HepG2 (cell line): ENCODE measurements around the gene ENAH. TPM values are rescaled to one million over a fixed set of nuclear protein-coding genes. Genes with fewer than 3 reads are reported as not detected.

Experiments used
- ARID3A ChIP-seq: IDR thresholded peaks from 2 replicates; pipeline ENCODE4 v1.6.1; 2012; ENCODE audit warnings: low read depth, low read length, improper control_type of control experiment
- ARID5B ChIP-seq: IDR thresholded peaks from 2 replicates; pipeline ENCODE4 v1.4.0; 2020; ENCODE audit warnings: mild to moderate bottlenecking, missing genetic modification reagents
- HMGXB4 ChIP-seq, 2 experiments: sonication (generic) in 1 of 2; formaldehyde crosslinking in 1 of 2; IDR thresholded peaks; 2 replicates each; pipeline versions ENCODE4 v1.4.0 to v1.6.1; 2018 to 2020; ENCODE audit warnings: missing genetic modification reagents in 2 of 2, borderline replicate concordance in 1 of 2, low read depth in 1 of 2, mild to moderate bottlenecking in 1 of 2, missing biosample characterization in 1 of 2
- HNRNPL ChIP-seq: fragments of 200-400 bp; formaldehyde crosslinking; IDR thresholded peaks from 2 replicates; pipeline ENCODE4 v1.6.1; 2017; ENCODE audit warnings: mild to moderate bottlenecking, low read depth, low read length
- KDM5A ChIP-seq: fragments of 200-600 bp; sonication (generic); IDR thresholded peaks from 2 replicates; pipeline ENCODE4 v1.7.0; 2018; ENCODE audit warnings: antibody characterized with exemption, mild to moderate bottlenecking, low read length, borderline replicate concordance
- LCORL ChIP-seq, 2 experiments: fragments of 450-650 bp in 1 of 2; sonication (generic) in 1 of 2; formaldehyde crosslinking in 1 of 2; IDR thresholded peaks; 2 replicates each; pipeline versions ENCODE4 v1.5.0 to v1.6.1; 2017 to 2020; ENCODE audit warnings: antibody characterized with exemption in 1 of 2, missing genetic modification reagents in 1 of 2
- MED13 ChIP-seq: sonication (generic); formaldehyde crosslinking; IDR thresholded peaks from 2 replicates; pipeline ENCODE4 v1.5.0; 2020; ENCODE audit warnings: missing genetic modification reagents
- NR2C2 ChIP-seq: sonication (generic); formaldehyde crosslinking; IDR thresholded peaks from 2 replicates; pipeline ENCODE4 v1.4.0; 2020; ENCODE audit warnings: missing genetic modification reagents, mild to moderate bottlenecking, moderate library complexity, borderline replicate concordance
- RORA ChIP-seq: sonication (generic); formaldehyde crosslinking; IDR thresholded peaks from 2 replicates; pipeline ENCODE4 v1.5.0; 2020; ENCODE audit warnings: mild to moderate bottlenecking, missing genetic modification reagents, moderate library complexity
- SCMH1 ChIP-seq: sonication (generic); formaldehyde crosslinking; IDR thresholded peaks from 2 replicates; pipeline ENCODE4 v1.9.0; 2021; ENCODE audit warnings: missing genetic modification reagents, mild to moderate bottlenecking, borderline replicate concordance
- SOX5 ChIP-seq: IDR thresholded peaks from 2 replicates; pipeline ENCODE4 v1.6.1; 2016; ENCODE audit warnings: borderline replicate concordance
- TCF7 ChIP-seq: sonication (generic); IDR thresholded peaks from 2 replicates; pipeline ENCODE4 v1.6.1; 2016; ENCODE audit warnings: antibody characterized with exemption, low read depth
- TFDP2 ChIP-seq: sonication (generic); formaldehyde crosslinking; IDR thresholded peaks from 2 replicates; pipeline ENCODE4 v1.4.0; 2020; ENCODE audit warnings: missing genetic modification reagents
- ZBTB33 ChIP-seq: sonication (generic); formaldehyde crosslinking; IDR thresholded peaks from 2 replicates; pipeline ENCODE4 v1.4.0; 2020; ENCODE audit warnings: missing genetic modification reagents
- ZNF430 ChIP-seq: sonication (generic); formaldehyde crosslinking; IDR thresholded peaks from 2 replicates; pipeline ENCODE4 v1.9.0; 2021; ENCODE audit warnings: mild to moderate bottlenecking, missing genetic modification reagents
- ZNF510 ChIP-seq: sonication (generic); formaldehyde crosslinking; IDR thresholded peaks from 2 replicates; pipeline ENCODE4 v1.4.0; 2020; ENCODE audit warnings: low read depth, mild to moderate bottlenecking, missing genetic modification reagents
- ZNF772 ChIP-seq: sonication (generic); formaldehyde crosslinking; IDR thresholded peaks from 2 replicates; pipeline ENCODE4 v1.5.0; 2020; ENCODE audit warnings: mild to moderate bottlenecking, missing genetic modification reagents
- ZNF792 ChIP-seq: IDR thresholded peaks from 2 replicates; pipeline ENCODE4 v1.6.1; 2016
- polyA plus RNA-seq, 8 experiments: library from polyadenylated mRNA; depleted of rRNA in 3 of 8; stranded (reverse) in 7 of 8; unstranded in 1 of 8; fragments of >200 nt; fragmentation: Illumina TruSeq in 4 of 8; extraction: Trizol in 4 of 8; gene quantifications; 2 replicates each; pipeline versions ENCODE4 v1.2.1 to v1.2.3, GENCODE V29; 2011 to 2016; ENCODE audit warnings: low read depth in 4 of 8, missing spikeins in 1 of 8, mixed read lengths in 1 of 8; ENCODE audit not compliant: insufficient read depth in 1 of 8
- total RNA-seq, 5 experiments: library from RNA; depleted of rRNA; stranded (reverse); fragments of >200 nt; fragmentation: Illumina TruSeq; extraction: Trizol; gene quantifications; 2 replicates each; pipeline ENCODE4 v1.2.3, GENCODE V29; 2016; ENCODE audit warnings: low read depth in 1 of 5

The ENAH gene
- total and polyA plus RNA-seq, 2 of the 13 experiments (the other 11 are each of a cell fraction or from before 2014, with no cell fraction given), result 22.1 to 58.3 TPM

GRCh38 chr1:225700164-225700821 is 47.4 kb upstream of the ENAH start (continued):
- TF ChIP-seq ARID3A (peak; percentile 70; the same call in 1 of the 2 replicates), HMGXB4 (CRISPR knock-in tag; IDR thresholded peaks at IDR 0.05; ENCODE audit: borderline replicate concordance in 1 of 2, low read depth in 1 of 2) (peak in 1 of 2 experiments; percentile 35; a peak in 2 of 4 replicates), TFDP2 (CRISPR knock-in tag) (no peak), ARID5B (CRISPR knock-in tag) (peak; percentile 93), ZNF430 (CRISPR knock-in tag) (no peak), MED13 (CRISPR knock-in tag) (no peak), LCORL (IDR thresholded peaks at IDR 0.05) (no peak), LCORL (CRISPR knock-in tag; IDR thresholded peaks at IDR 0.05) (peak; percentile 66; the same call in 1 of the 2 replicates), HNRNPL (no peak), RORA (CRISPR knock-in tag) (no peak), ZNF772 (CRISPR knock-in tag) (no peak), SOX5 (CRISPR knock-in tag) (peak; percentile 90), ZNF792 (CRISPR knock-in tag) (peak; percentile 68; the same call in 1 of the 2 replicates), NR2C2 (CRISPR knock-in tag) (no peak; the same call in 1 of the 2 replicates), ZNF510 (CRISPR knock-in tag) (0 out of 2 replicates have a peak, but pooled peaks have one; percentile 43), TCF7 (peak; percentile 56; the same call in 1 of the 2 replicates), SCMH1 (no peak), ZBTB33 (CRISPR knock-in tag) (peak; percentile 47), KDM5A (no peak)
